Stimulated activated naive B cell treated with anti-CD40 and anti-IgM and Interleukin-4, amounts not matched to agents 10 μg/mL and 1 μg/mL and 100 μg/mL, for 72 hours (primary cell): ENCODE results near the gene ITPR2.
"Not testable (repeated sequence)": the region's sequence is repeated elsewhere in the genome, so short reads cannot be mapped to it uniquely, and the experiment has no call there.

Experiments used
- ATAC-seq, 2 donors: fragments of 150-1000 bp; cut with Tn5 transposase; replicated peaks; 2 replicates each; pipeline ENCODE4 v1.10.0; 2021; ENCODE audit warnings: moderate library complexity in 1 of 2
- DNase-seq: peaks from one replicate; pipeline ENCODE4 v3.0.0; 2021
- H3K27ac Mint-ChIP-seq: one replicate; pipeline ENCODE4 v1.8.0; 2022; ENCODE audit warnings: mild to moderate bottlenecking, mixed read lengths
- H3K27me3 Mint-ChIP-seq, 2 donors: one replicate each; pipeline ENCODE4 v1.8.0; 2022; ENCODE audit warnings: mixed read lengths in 2 of 2
- H3K36me3 Mint-ChIP-seq, 2 donors: one replicate each; pipeline ENCODE4 v1.8.0; 2022; ENCODE audit warnings: mixed read lengths in 2 of 2, mild to moderate bottlenecking in 1 of 2
- H3K4me1 Mint-ChIP-seq, 2 donors: one replicate each; pipeline ENCODE4 v1.8.0; 2022; ENCODE audit warnings: mixed read lengths in 2 of 2, mild to moderate bottlenecking in 1 of 2
- H3K4me3 Mint-ChIP-seq, 2 donors: one replicate each; pipeline ENCODE4 v1.8.0; 2022; ENCODE audit warnings: mild to moderate bottlenecking in 2 of 2, mixed read lengths in 2 of 2, moderate library complexity in 1 of 2
- H3K9me3 Mint-ChIP-seq, 2 donors: one replicate each; pipeline ENCODE4 v1.8.0; 2022; ENCODE audit warnings: mixed read lengths in 2 of 2, mild to moderate bottlenecking in 1 of 2

The ITPR2 gene

GRCh38 chr12:26608273-26608672, 224.7 kb downstream of the ITPR2 start:
- no peaks in the 10 kb centered on the region for H3K27me3 Mint-ChIP-seq
- no peak overlapping the region for H3K4me3 Mint-ChIP-seq
- peaks cover 10 to 25% of the 10 kb centered on the region in 2 donors for H3K36me3 Mint-ChIP-seq
- DNase-seq (no peak), ATAC-seq (no peak)
- no peak overlapping the region for H3K27ac Mint-ChIP-seq
- no peaks in the 10 kb centered on the region for H3K9me3 Mint-ChIP-seq
- peaks cover 2 to 5% of the 10 kb centered on the region in 2 donors for H3K4me1 Mint-ChIP-seq

GRCh38 chr12:26606911-26607310, 226.1 kb downstream of the ITPR2 start:
- H3K27ac Mint-ChIP-seq, result no peak overlapping the region

GRCh38 chr12:26604813-26605212, 228.2 kb downstream of the ITPR2 start:
- not testable (repeated sequence) for H3K4me3 Mint-ChIP-seq, H3K27me3 Mint-ChIP-seq, ATAC-seq, H3K4me1 Mint-ChIP-seq, DNase-seq, H3K27ac Mint-ChIP-seq, H3K9me3 Mint-ChIP-seq
- peaks cover 16 to 34% of the 10 kb centered on the region in 2 donors for H3K36me3 Mint-ChIP-seq

More at GRCh38 chr12:26606911-26607310, 226.1 kb downstream of the ITPR2 start:
- no peak for DNase-seq
- peaks cover 7 to 25% of the 10 kb centered on the region in 2 donors for H3K36me3 Mint-ChIP-seq
- no peaks in the 10 kb centered on the region for H3K9me3 Mint-ChIP-seq
- no peaks in the 10 kb centered on the region for H3K27me3 Mint-ChIP-seq
- no peak for ATAC-seq
- no peak overlapping the region for H3K4me3 Mint-ChIP-seq
- H3K4me1 Mint-ChIP-seq, result peaks cover 2 to 5% of the 10 kb centered on the region in 2 donors

GRCh38 chr12:26599096-26599695, 233.8 kb downstream of the ITPR2 start:
- H3K9me3 Mint-ChIP-seq, result no peaks in the 10 kb centered on the region
- H3K36me3 Mint-ChIP-seq, result peaks cover 26 to 34% of the 10 kb centered on the region in 2 donors
- H3K4me3 Mint-ChIP-seq, result no peak overlapping the region
- DNase-seq, result no peak
- no peaks in the 10 kb centered on the region for H3K27me3 Mint-ChIP-seq
- no peak overlapping the region for H3K27ac Mint-ChIP-seq
- no peak for ATAC-seq
- no peaks in the 10 kb centered on the region for H3K4me1 Mint-ChIP-seq

- H3K9me3 Mint-ChIP-seq, result no peaks in the 10 kb centered on the region
- ATAC-seq, result no peak
- peaks cover 37 to 49% of the 10 kb centered on the region in 2 donors for H3K36me3 Mint-ChIP-seq
- no peaks in the 10 kb centered on the region for H3K27me3 Mint-ChIP-seq
- no peaks in the 10 kb centered on the region for H3K4me1 Mint-ChIP-seq
- no peak overlapping the region for H3K27ac Mint-ChIP-seq
- H3K4me3 Mint-ChIP-seq, result no peak overlapping the region
- no peak for DNase-seq
These were observed 237.2 kb downstream of the ITPR2 start for GRCh38 chr12:26595806-26596205.

- ATAC-seq (no peak), DNase-seq (no peak)
- peaks cover 9 to 31% of the 10 kb centered on the region in 2 donors for H3K36me3 Mint-ChIP-seq
- H3K27me3 Mint-ChIP-seq, result no peaks in the 10 kb centered on the region
- no peak overlapping the region for H3K4me3 Mint-ChIP-seq
- H3K9me3 Mint-ChIP-seq, result peaks cover 3 to 6% of the 10 kb centered on the region in 2 donors
- peaks cover 7 to 11% of the 10 kb centered on the region in 2 donors for H3K4me1 Mint-ChIP-seq
- H3K27ac Mint-ChIP-seq, result no peak overlapping the region
These were observed 252.4 kb downstream of the ITPR2 start for GRCh38 chr12:26580619-26581018.

- Mint-ChIP-seq H3K4me3 (no peak overlapping the region), H3K9me3 (peaks cover 3 to 6% of the 10 kb centered on the region in 2 donors), H3K27me3 (no peaks in the 10 kb centered on the region), H3K4me1 (peaks cover 15 to 17% of the 10 kb centered on the region in 2 donors), H3K36me3 (peaks cover 34 to 50% of the 10 kb centered on the region in 2 donors), H3K27ac (no peak overlapping the region)
- DNase-seq, result no peak
- peak; percentile 68 to 74 for ATAC-seq
These were observed 256.7 kb downstream of the ITPR2 start for GRCh38 chr12:26576266-26576665.

GRCh38 chr12:26573225-26573909, 259.6 kb downstream of the ITPR2 start:
- H3K27ac Mint-ChIP-seq, result no peak overlapping the region
- ATAC-seq (no peak), DNase-seq (no peak)
- H3K9me3 Mint-ChIP-seq, result peaks cover 3 to 6% of the 10 kb centered on the region in 2 donors
- no peak overlapping the region for H3K4me3 Mint-ChIP-seq
- H3K27me3 Mint-ChIP-seq, result no peaks in the 10 kb centered on the region
- peaks cover 36 to 44% of the 10 kb centered on the region in 2 donors for H3K36me3 Mint-ChIP-seq
- peaks cover 15 to 17% of the 10 kb centered on the region in 2 donors for H3K4me1 Mint-ChIP-seq

GRCh38 chr12:26572137-26572536, 260.9 kb downstream of the ITPR2 start:
- no peak for DNase-seq
- no peak overlapping the region for H3K4me3 Mint-ChIP-seq
- H3K27me3 Mint-ChIP-seq, result no peaks in the 10 kb centered on the region
- H3K9me3 Mint-ChIP-seq, result peaks cover 3% of the 10 kb centered on the region in 2 donors
- no peak overlapping the region for H3K27ac Mint-ChIP-seq
- H3K36me3 Mint-ChIP-seq, result peaks cover 32 to 39% of the 10 kb centered on the region in 2 donors
- peaks cover 15 to 17% of the 10 kb centered on the region in 2 donors for H3K4me1 Mint-ChIP-seq
- ATAC-seq, result no peak

- no peak overlapping the region for H3K4me3 Mint-ChIP-seq
- H3K4me1 Mint-ChIP-seq, result peaks cover 12 to 13% of the 10 kb centered on the region in 2 donors
- ATAC-seq, result no peak
- peaks cover 3% of the 10 kb centered on the region in 2 donors for H3K9me3 Mint-ChIP-seq
- H3K27me3 Mint-ChIP-seq, result no peaks in the 10 kb centered on the region
- no peak overlapping the region for H3K27ac Mint-ChIP-seq
- H3K36me3 Mint-ChIP-seq, result peaks cover 32 to 38% of the 10 kb centered on the region in 2 donors
- DNase-seq, result no peak
These were observed 261.4 kb downstream of the ITPR2 start for GRCh38 chr12:26571560-26571959.

- DNase-seq, result no peak
- peaks cover 11 to 23% of the 10 kb centered on the region in 2 donors for H3K36me3 Mint-ChIP-seq
- H3K4me3 Mint-ChIP-seq, result no peak overlapping the region
- no peak overlapping the region for H3K27ac Mint-ChIP-seq
- H3K9me3 Mint-ChIP-seq, result no peaks in the 10 kb centered on the region
- no peaks in the 10 kb centered on the region for H3K27me3 Mint-ChIP-seq
- H3K4me1 Mint-ChIP-seq, result no peaks in the 10 kb centered on the region
- no peak for ATAC-seq
These were observed 265.9 kb downstream of the ITPR2 start for GRCh38 chr12:26567126-26567525.

- DNase-seq, result no peak
- H3K27ac Mint-ChIP-seq, result no peak overlapping the region
- ATAC-seq, result no peak
- H3K27me3 Mint-ChIP-seq, result no peaks in the 10 kb centered on the region
- peaks cover 11 to 23% of the 10 kb centered on the region in 2 donors for H3K36me3 Mint-ChIP-seq
- no peak overlapping the region for H3K4me3 Mint-ChIP-seq
- H3K9me3 Mint-ChIP-seq, result no peaks in the 10 kb centered on the region
- no peaks in the 10 kb centered on the region for H3K4me1 Mint-ChIP-seq
These were observed 266.3 kb downstream of the ITPR2 start for GRCh38 chr12:26566675-26567074.

GRCh38 chr12:26566186-26566585, 266.8 kb downstream of the ITPR2 start:
- no peaks in the 10 kb centered on the region for H3K27me3 Mint-ChIP-seq
- H3K4me3 Mint-ChIP-seq, result no peak overlapping the region
- H3K4me1 Mint-ChIP-seq, result no peaks in the 10 kb centered on the region
- DNase-seq (no peak), ATAC-seq (no peak)
- no peak overlapping the region for H3K27ac Mint-ChIP-seq
- H3K9me3 Mint-ChIP-seq, result no peaks in the 10 kb centered on the region
- H3K36me3 Mint-ChIP-seq, result peaks cover 7 to 23% of the 10 kb centered on the region in 2 donors

- ATAC-seq (no peak), DNase-seq (no peak)
- Mint-ChIP-seq H3K9me3 (no peaks in the 10 kb centered on the region), H3K4me1 (no peaks in the 10 kb centered on the region), H3K27me3 (no peaks in the 10 kb centered on the region), H3K27ac (no peak overlapping the region), H3K4me3 (no peak overlapping the region), H3K36me3 (peaks cover 7 to 23% of the 10 kb centered on the region in 2 donors)
These were observed 268.6 kb downstream of the ITPR2 start for GRCh38 chr12:26564391-26564790.

GRCh38 chr12:26563552-26563951, 269.4 kb downstream of the ITPR2 start:
- H3K4me1 Mint-ChIP-seq, result no peaks in the 10 kb centered on the region
- no peak for ATAC-seq
- H3K27ac Mint-ChIP-seq, result no peak overlapping the region
- DNase-seq, result no peak
- no peaks in the 10 kb centered on the region for H3K27me3 Mint-ChIP-seq
- H3K9me3 Mint-ChIP-seq, result no peaks in the 10 kb centered on the region
- H3K4me3 Mint-ChIP-seq, result no peak overlapping the region
- H3K36me3 Mint-ChIP-seq, result peaks cover 4 to 14% of the 10 kb centered on the region in 2 donors
